Activated B cell treated with CpG ODN at 0.5 μM for 24 hours (primary cell): Measurements from ENCODE around the gene MAP1B. TPM values are rescaled to one million over a fixed set of nuclear protein-coding genes. Genes with fewer than 3 reads are reported as not detected.

Experiments used
- ATAC-seq: fragments of 200-7000 bp; cut with Tn5 transposase; one replicate; pipeline ENCODE4 v1.10.0; 2021; ENCODE audit warnings: low read depth, mild to moderate bottlenecking, moderate library complexity
- CTCF ChIA-PET: fragments of 350-600 bp; sonication (Branson Sonifier 250); formaldehyde crosslinking; loops from one replicate; lab custom pipeline; 2021; ENCODE audit warnings: antibody characterized with exemption; lab: Charles Lee
- POLR2A ChIA-PET: fragments of 350-600 bp; sonication (Branson Sonifier 250); formaldehyde crosslinking; loops from one replicate; lab custom pipeline; 2021; ENCODE audit warnings: antibody characterized with exemption; lab: Charles Lee
- DNase-seq: peaks from one replicate; pipeline ENCODE4 v3.0.0; 2022
- H3K27ac Mint-ChIP-seq: one replicate; pipeline ENCODE4 v1.8.0; 2020; ENCODE audit warnings: mixed read lengths
- H3K27me3 Mint-ChIP-seq: one replicate; pipeline ENCODE4 v1.8.0; 2021; ENCODE audit warnings: mixed read lengths
- H3K36me3 Mint-ChIP-seq: one replicate; pipeline ENCODE4 v1.8.0; 2021; ENCODE audit warnings: low read depth, mixed read lengths
- H3K4me1 Mint-ChIP-seq: one replicate; pipeline ENCODE4 v1.8.0; 2021; ENCODE audit warnings: mixed read lengths
- H3K4me3 Mint-ChIP-seq: one replicate; pipeline ENCODE4 v1.8.0; 2020; ENCODE audit warnings: mild to moderate bottlenecking, mixed read lengths
- H3K9me3 Mint-ChIP-seq: one replicate; pipeline ENCODE4 v1.8.0; 2020; ENCODE audit warnings: mixed read lengths
- CTCF ChIP-seq: fragments of 200-600 bp; IDR thresholded peaks from one replicate; pipeline ENCODE4 v1.8.0; 2022; ENCODE audit warnings: antibody characterized with exemption, mild to moderate bottlenecking
- intact Hi-C: fragments of 100-400 bp; cut with micrococcal nuclease; formaldehyde crosslinking; loops from one replicate; pipeline ENCODE4 v1.15.1; 2024
- total RNA-seq: library from RNA; stranded (reverse); gene quantifications from 2 replicates; pipeline ENCODE4 v1.2.3, GENCODE V29; 2022

The MAP1B gene
- total RNA-seq, 1 donor from 2014 or later: 0.09 TPM

GRCh38 chr5:72115296-72115695 is 8.0 kb downstream of the MAP1B start:
- H3K9me3 Mint-ChIP-seq: no peaks in the 10 kb centered on the region
- ChIA-PET CTCF (no interaction called here), POLR2A (no interaction called here)
- H3K27ac Mint-ChIP-seq: no peak overlapping the region
- no peaks in the 10 kb centered on the region for H3K36me3 Mint-ChIP-seq
- H3K27me3 Mint-ChIP-seq: peaks cover 24% of the 10 kb centered on the region
- TF ChIP-seq CTCF: no peak
- no peak for DNase-seq
- intact Hi-C loops: no loop called here
- H3K4me3 Mint-ChIP-seq: no peak overlapping the region
- no peak for ATAC-seq
- H3K4me1 Mint-ChIP-seq: no peaks in the 10 kb centered on the region

GRCh38 chr5:72117307-72117706 is 10.0 kb downstream of the MAP1B start:
- Mint-ChIP-seq H3K4me3 (no peak overlapping the region), H3K36me3 (no peaks in the 10 kb centered on the region), H3K27ac (no peak overlapping the region), H3K9me3 (no peaks in the 10 kb centered on the region), H3K4me1 (no peaks in the 10 kb centered on the region), H3K27me3 (peaks cover 18% of the 10 kb centered on the region)
- ATAC-seq (no peak), DNase-seq (no peak)
- ChIA-PET POLR2A (no interaction called here), CTCF (no interaction called here)
- intact Hi-C loops: no loop called here
- TF ChIP-seq CTCF: no peak

- no peak for TF ChIP-seq CTCF
- H3K36me3 Mint-ChIP-seq: no peaks in the 10 kb centered on the region
- ATAC-seq: no peak
- H3K27me3 Mint-ChIP-seq: peaks cover 27% of the 10 kb centered on the region
- no peak for DNase-seq
- H3K4me3 Mint-ChIP-seq: no peak overlapping the region
- H3K4me1 Mint-ChIP-seq: no peaks in the 10 kb centered on the region
- intact Hi-C loops: no loop called here
- H3K9me3 Mint-ChIP-seq: no peaks in the 10 kb centered on the region
- ChIA-PET CTCF (no interaction called here), POLR2A (no interaction called here)
- no peak overlapping the region for H3K27ac Mint-ChIP-seq
Observed at GRCh38 chr5:72121052-72121779, 13.9 kb downstream of the MAP1B start.

GRCh38 chr5:72121780-72122445 is 14.6 kb downstream of the MAP1B start:
- DNase-seq (no peak), ATAC-seq (no peak)
- Mint-ChIP-seq H3K27me3 (peaks cover 31% of the 10 kb centered on the region), H3K36me3 (no peaks in the 10 kb centered on the region), H3K4me3 (no peak overlapping the region), H3K27ac (no peak overlapping the region), H3K9me3 (no peaks in the 10 kb centered on the region), H3K4me1 (no peaks in the 10 kb centered on the region)
- intact Hi-C loops: no loop called here
- CTCF ChIA-PET: no interaction called here
- no peak for TF ChIP-seq CTCF
- POLR2A ChIA-PET: no interaction called here

GRCh38 chr5:72122602-72123001 is 15.3 kb downstream of the MAP1B start:
- Mint-ChIP-seq H3K4me1 (no peaks in the 10 kb centered on the region), H3K9me3 (no peaks in the 10 kb centered on the region), H3K27ac (no peak overlapping the region), H3K27me3 (peaks cover 29% of the 10 kb centered on the region), H3K36me3 (no peaks in the 10 kb centered on the region), H3K4me3 (no peak overlapping the region)
- ATAC-seq (no peak), DNase-seq (no peak)
- ChIA-PET CTCF (no interaction called here), POLR2A (no interaction called here)
- no peak for TF ChIP-seq CTCF
- intact Hi-C loops: no loop called here
